ENCODE measurements around the gene KCNG1.

- TF ChIP-seq, protein P1, sequence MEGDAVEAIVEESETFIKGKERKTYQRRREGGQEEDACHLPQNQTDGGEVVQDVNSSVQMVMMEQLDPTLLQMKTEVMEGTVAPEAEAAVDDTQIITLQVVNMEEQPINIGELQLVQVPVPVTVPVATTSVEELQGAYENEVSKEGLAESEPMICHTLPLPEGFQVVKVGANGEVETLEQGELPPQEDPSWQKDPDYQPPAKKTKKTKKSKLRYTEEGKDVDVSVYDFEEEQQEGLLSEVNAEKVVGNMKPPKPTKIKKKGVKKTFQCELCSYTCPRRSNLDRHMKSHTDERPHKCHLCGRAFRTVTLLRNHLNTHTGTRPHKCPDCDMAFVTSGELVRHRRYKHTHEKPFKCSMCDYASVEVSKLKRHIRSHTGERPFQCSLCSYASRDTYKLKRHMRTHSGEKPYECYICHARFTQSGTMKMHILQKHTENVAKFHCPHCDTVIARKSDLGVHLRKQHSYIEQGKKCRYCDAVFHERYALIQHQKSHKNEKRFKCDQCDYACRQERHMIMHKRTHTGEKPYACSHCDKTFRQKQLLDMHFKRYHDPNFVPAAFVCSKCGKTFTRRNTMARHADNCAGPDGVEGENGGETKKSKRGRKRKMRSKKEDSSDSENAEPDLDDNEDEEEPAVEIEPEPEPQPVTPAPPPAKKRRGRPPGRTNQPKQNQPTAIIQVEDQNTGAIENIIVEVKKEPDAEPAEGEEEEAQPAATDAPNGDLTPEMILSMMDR (IDR thresholded peaks at IDR 0.05; ENCODE audit: low read depth, low read length), result no peak
- TF ChIP-seq, protein P2, sequence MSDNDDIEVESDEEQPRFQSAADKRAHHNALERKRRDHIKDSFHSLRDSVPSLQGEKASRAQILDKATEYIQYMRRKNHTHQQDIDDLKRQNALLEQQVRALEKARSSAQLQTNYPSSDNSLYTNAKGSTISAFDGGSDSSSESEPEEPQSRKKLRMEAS (IDR thresholded peaks at IDR 0.05; ENCODE audit: low read depth, low read length), result no peak
These were observed 19.2 kb downstream of the KCNG1 start for GRCh38 chr20:51003753-51004152.

All from NB4 (cell line).